Activated CD4-positive, alpha-beta T cell treated with anti-CD3 and anti-CD28 coated beads for 24 hours (primary cell): ENCODE results near the gene DNAH10.
"Not testable (repeated sequence)": the region's sequence is repeated elsewhere in the genome, so short reads cannot be mapped to it uniquely, and the experiment has no call there.

Experiments used
- DNase-seq, 2 donors: peaks; one replicate each; pipeline ENCODE4 v3.0.0-alpha.2; 2020; ENCODE audit warnings: low read depth in 2 of 2

DNAH10 gene

GRCh38 chr12:123934829-123935228 is 172.7 kb downstream of the DNAH10 start:
- no peak for DNase-seq

DNA sequence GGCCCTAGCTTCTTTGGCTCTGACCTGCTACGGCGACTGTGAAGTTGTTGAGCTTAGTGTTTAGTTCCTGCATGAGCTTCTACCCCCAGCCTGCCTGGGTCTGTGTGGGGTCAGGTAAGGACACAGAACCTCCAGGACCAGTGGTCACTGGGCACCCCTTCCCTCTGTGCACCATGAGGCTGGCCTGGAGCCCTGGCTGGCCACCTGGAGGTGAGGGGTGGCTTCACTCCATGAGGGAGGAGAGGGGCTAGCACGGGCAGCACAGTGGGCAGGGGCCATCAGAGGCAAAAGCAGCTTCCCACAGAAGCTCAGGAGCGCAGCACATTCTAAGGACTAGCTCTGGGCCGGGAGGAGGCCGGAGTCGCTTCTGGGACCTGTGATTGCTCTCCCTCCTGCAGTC is 173.9 kb downstream of the DNAH10 start:
- no peak for DNase-seq

DNA sequence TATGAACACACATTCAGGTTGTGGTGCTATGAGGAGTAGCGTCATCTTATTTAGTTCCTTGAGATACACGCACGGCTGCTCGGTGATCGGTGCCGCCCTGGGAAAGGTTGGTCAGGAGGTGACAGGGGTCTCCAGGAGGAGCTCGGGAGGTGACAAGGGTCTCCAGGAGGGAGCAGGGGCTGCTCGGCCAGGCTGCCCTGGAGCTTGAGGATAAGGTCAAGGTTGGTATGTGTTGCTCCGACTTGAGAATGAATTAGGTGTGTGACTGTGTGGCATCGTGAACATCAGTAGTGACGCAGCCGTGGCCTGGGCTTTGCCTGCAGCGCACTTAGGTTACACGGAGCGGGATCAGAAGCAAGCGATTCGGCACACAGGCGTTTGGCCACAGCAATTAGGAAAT is 174.4 kb downstream of the DNAH10 start:
- no peak for DNase-seq

DNA sequence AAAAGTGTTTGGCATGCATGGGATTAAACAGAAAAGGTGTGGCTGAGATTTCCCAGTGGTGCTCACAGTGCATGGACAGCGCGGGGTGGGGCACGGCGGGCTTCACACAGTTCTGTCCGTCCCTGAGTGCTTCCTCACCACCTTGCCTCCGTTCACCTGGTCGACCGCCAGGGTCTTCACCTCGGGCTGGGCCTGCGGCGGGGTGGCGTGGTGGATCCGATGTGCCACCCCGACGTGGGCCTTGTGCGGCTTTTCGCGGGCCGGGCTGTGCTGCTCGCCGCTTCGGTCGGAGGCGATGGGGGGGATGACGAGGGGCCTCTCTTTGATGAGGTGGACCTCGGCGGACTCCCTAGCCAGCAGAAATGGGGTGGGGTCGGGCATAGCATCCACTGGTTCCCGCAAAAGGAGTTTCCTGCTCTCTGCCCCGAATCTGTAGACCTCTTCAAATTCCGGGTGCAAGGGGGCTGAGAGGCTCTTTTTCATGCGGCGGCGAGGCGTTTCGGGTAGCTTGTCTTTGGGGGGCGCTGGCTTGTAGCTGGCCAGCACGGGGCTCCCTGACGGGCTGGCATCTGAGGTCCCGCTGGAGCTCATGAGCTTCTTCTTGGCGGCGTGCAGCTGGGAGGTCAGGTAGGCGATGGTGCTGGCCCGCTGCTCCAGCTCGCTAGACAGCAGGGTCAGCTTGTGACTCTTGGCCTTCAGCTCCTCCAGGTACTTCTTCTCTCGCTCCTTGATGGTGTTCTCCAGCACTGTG is 175.0 kb downstream of the DNAH10 start:
- DNase-seq, result no peak

DNA sequence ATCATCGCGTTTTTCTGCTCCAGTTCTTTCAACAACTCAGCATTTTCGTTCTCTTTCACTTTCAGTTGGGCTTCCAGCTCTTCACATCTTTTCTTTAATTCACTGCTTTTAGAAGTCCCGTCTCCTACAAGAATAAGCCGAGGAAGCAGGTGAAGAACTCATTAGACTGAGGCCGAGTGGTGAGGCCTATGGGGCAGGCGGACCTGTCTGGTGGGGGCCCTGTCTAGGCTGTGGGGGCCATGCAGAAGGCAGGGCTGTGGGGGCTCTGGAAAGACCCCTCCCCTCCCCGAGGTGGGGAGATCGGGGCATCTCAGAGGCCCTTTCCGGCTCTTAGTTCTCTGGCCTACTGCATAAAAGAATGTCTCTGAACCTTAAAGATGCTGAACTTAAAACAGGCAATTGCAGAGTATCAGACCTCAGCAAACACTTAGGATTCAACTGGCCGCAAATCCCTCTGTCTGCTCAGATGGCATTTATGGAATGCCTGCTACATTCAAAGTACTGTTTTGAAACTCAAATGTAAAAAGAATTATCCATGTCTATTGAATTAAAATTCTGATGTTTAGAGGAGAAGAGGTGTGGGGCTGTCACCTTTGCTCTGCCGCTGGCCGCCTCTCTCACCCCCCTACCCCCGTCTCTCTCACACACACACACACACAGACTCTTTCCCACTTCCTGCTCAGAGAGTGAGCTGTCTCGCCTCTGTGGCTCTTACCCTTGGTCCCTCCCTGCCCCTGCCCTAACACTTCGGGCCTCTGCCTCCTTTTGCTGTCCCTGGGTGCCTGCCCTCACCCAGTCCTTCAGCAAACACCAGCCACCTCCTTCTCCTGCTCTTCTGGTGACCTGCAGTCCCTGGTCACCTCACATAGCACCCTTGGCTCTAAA is 175.8 kb downstream of the DNAH10 start:
- DNase-seq, result peak; percentile 22 to 31

DNA sequence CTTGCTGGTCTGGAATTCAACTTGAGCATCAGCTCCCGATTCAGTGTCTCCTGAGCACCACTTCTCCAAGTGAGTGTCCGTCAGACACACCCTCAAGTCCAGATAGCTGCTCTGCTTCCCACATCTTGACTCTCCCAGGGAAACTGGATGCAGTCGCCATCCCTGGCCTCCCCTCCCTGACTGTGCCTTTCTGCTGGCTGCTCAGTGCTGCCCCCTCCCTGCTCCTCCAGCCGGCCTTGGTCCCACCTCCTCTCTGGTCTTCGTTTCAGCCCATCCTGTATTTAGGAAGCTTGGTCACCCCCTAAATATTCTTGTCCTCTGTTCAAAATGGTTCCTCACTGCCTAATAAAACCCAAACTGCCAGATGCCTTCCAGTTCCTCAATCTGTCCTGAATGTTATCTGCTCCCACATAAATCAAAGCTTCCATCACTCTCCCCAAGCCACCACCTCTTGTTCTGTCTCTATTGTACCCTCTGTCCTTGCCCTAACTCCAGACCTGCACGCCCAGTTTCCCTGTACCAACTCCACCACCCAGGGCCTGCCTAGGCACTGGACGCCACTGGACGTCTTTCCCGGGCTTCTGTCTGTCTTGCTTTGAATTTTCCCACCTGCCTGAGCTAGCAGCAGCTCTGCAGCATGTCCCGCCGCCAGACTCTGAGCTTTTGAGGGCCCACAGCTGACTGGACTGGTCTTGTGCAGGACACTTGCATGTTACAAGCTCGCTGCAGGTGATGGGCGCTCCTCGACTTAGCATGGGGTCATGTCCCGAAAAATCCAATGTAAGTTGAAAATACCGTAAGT is 176.8 kb downstream of the DNAH10 start:
- no peak for DNase-seq

GRCh38 chr12:123939716-123940626 is 177.9 kb downstream of the DNAH10 start:
- no peak for DNase-seq

GRCh38 chr12:123940627-123940966 is 178.5 kb downstream of the DNAH10 start:
- DNase-seq, result no peak

- DNase-seq, result no peak
Measured at GRCh38 chr12:123941000-123941399, 178.9 kb downstream of the DNAH10 start.

DNA sequence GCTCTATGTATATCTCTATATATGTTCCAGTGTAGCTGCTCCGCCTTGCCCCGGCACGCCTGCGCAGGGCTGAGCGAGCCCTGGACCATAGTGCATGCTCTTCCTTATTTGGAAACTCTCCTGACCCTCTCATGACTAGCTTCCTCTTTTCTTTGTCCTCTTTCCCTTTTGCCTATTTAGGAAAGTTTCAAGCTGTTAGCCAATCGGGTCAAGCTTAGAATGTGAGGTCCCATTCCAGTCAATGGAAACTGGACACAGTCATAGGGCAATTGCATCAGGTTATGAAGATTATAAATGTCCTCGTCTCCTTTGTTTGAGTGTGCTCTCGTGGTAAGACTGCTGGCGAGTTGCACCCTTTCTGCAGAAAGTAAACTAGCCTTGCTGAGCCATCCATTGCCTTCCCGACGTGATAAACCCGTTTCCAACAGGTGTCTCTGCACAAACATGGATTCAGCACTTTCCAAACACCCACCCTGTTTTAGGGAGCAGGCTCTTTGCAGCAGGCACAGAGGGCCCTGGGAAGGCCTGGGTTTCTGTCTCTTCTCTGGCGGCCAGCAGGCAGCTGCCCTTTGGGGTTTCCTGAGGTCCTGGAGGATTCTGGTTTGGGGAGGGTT is 179.6 kb downstream of the DNAH10 start:
- DNase-seq, result no peak

DNA sequence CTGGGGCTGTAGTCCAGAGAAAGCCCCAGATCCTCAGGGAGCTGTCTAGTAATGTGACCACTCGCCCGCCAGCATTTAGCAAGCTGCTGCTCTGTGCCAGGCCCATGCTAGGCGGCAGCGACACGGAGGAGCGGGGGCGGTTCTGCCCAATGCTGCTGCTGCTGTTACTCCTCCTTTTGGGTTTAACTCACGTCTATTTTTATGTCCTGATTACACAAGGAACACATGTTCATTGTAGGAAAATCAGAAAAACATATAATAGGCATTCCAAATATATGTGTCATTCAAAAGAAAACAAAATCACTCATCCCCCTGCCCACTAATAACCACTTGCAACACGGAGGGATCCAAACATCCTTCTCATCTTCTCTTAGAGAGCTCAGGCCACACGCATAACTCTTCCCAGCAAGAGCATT is 180.1 kb downstream of the DNAH10 start:
- no peak for DNase-seq

GRCh38 chr12:123942911-123943648 is 181.0 kb downstream of the DNAH10 start:
- DNase-seq, result no peak

DNA sequence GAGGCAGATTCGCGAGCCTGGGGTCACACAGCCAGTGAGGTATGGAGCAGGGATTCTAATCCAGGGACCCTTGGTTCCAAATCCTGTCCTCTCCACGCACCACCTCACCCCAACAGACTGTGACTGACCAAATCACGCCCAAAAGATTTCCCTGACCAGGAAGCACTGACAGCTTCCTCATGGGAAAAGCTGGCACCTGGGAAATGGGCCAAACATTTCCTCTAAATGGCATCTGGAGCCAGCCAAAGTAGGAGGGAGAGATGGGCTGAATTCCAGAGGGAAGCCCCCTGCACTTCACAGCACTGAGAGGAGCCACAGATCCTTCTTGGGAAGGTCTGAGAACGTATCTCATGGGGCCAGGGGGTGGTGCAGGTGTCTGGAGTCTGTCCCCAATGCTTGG is 181.7 kb downstream of the DNAH10 start:
- no peak for DNase-seq

DNA sequence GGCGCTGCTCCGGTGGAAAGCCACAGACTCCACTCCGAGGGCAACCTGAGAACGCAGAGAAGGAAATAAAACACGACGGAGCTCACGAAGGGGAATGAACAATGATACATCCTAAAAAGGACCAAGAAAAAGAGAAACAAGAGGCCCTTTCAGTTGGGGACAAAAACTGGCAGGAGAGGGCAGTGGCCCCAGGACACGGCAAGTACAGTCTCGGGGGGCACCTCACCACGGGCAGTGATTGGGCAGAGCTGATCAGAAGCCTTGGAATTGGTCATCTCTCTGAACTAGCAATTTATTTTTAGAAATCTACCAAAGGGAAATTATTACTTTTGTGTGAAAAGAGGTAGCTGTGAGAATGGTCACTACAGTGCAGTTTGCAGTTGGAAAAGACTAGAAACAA is 182.6 kb downstream of the DNAH10 start:
- DNase-seq, result no peak

- no peak for DNase-seq
Measured at GRCh38 chr12:123945287-123946151, 183.4 kb downstream of the DNAH10 start.

GRCh38 chr12:123946152-123946515 is 184.0 kb downstream of the DNAH10 start:
- no peak for DNase-seq

GRCh38 chr12:123946516-123947505 is 184.7 kb downstream of the DNAH10 start:
- DNase-seq, result not testable (repeated sequence)

DNA sequence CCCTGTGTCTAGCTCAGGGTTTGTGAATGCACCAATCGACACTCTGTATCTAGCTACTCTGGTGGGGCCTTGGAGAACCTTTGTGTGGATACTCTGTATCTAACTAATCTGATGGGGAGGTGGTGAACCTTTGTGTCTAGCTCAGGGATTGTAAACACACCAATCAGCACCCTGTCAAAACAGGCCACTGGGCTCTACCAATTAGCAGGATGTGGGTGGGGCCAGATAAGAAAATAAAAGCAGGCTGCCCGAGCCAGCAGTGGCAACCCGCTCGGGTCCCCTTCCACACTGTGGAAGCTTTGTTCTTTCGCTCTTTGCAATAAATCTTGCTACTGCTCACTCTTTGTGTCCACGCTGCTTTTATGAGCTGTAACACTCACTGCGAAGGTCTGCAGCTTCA is 185.4 kb downstream of the DNAH10 start:
- DNase-seq, result not testable (repeated sequence)
